Measurements from ENCODE around the gene ZAR1. TPM values are rescaled to one million over a fixed set of nuclear protein-coding genes. Genes with fewer than 3 reads are reported as not detected.

ZAR1 gene
- total RNA-seq, 2 experiments from 2014 or later: not detected

GRCh38 chr4:48499551-48500066 is 9.6 kb downstream of the ZAR1 start:
- Histone ChIP-seq H3K4me1 (ENCODE audit: insufficient read depth, low read length, poor library complexity, severe bottlenecking) (no peaks in the 10 kb centered on the region), H3K27ac (ENCODE audit: low read depth, low read length, poor library complexity, severe bottlenecking) (no peak overlapping the region), H3K9me2 (ENCODE audit: insufficient read depth, low read length) (no peaks in the 10 kb centered on the region), H3K79me2 (ENCODE audit: insufficient read depth, low read depth, low read length) (no peaks in the 10 kb centered on the region), H2AFZ (ENCODE audit: low read length) (no peak overlapping the region), H3K4me3 (ENCODE audit: low read depth, low read length, poor library complexity, severe bottlenecking) (no peak overlapping the region), H4K20me1 (ENCODE audit: insufficient read depth, low read length) (no peaks in the 10 kb centered on the region), H3K4me2 (ENCODE audit: low read length) (no peak overlapping the region), H3K9me3 (ENCODE audit: low read length) (no peaks in the 10 kb centered on the region), H3K36me3 (ENCODE audit: insufficient read depth, low read length) (peaks cover 36% of the 10 kb centered on the region)
- TF ChIP-seq, protein P1, sequence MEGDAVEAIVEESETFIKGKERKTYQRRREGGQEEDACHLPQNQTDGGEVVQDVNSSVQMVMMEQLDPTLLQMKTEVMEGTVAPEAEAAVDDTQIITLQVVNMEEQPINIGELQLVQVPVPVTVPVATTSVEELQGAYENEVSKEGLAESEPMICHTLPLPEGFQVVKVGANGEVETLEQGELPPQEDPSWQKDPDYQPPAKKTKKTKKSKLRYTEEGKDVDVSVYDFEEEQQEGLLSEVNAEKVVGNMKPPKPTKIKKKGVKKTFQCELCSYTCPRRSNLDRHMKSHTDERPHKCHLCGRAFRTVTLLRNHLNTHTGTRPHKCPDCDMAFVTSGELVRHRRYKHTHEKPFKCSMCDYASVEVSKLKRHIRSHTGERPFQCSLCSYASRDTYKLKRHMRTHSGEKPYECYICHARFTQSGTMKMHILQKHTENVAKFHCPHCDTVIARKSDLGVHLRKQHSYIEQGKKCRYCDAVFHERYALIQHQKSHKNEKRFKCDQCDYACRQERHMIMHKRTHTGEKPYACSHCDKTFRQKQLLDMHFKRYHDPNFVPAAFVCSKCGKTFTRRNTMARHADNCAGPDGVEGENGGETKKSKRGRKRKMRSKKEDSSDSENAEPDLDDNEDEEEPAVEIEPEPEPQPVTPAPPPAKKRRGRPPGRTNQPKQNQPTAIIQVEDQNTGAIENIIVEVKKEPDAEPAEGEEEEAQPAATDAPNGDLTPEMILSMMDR (conservative IDR thresholded peaks at IDR 0.05; ENCODE audit: low read length): no peak
- TF ChIP-seq EZH2phosphoT487 (IDR thresholded peaks at IDR 0.05; ENCODE audit: borderline replicate concordance, low read depth, low read length): no peak
- intact Hi-C loops (cut with micrococcal nuclease; ENCODE audit: unreplicated experiment): no loop called here
- DNase-seq (ENCODE audit: low spot score): no peak
- ChIA-PET POLR2A (interaction anchor here (0.7 kb wide), 2 partner anchors 431 to 1015 kb away, joined by 3 to 5 read pairs; partner anchors contain the start of gene ATP10D), CTCF (ENCODE audit: unreplicated experiment) (no interaction called here)
- BruUV-seq (replicated peaks): no TSS peak

GRCh38 chr4:48503233-48504025 is 13.4 kb downstream of the ZAR1 start:
- Histone ChIP-seq H4K20me1 (ENCODE audit: insufficient read depth, low read length) (no peaks in the 10 kb centered on the region), H3K9me3 (ENCODE audit: low read length) (no peaks in the 10 kb centered on the region), H3K4me2 (ENCODE audit: low read length) (no peak overlapping the region), H3K79me2 (ENCODE audit: insufficient read depth, low read depth, low read length) (no peaks in the 10 kb centered on the region), H3K9me2 (ENCODE audit: insufficient read depth, low read length) (no peaks in the 10 kb centered on the region), H3K4me1 (ENCODE audit: insufficient read depth, low read length, poor library complexity, severe bottlenecking) (no peaks in the 10 kb centered on the region), H3K4me3 (ENCODE audit: low read depth, low read length, poor library complexity, severe bottlenecking) (no peak overlapping the region), H2AFZ (ENCODE audit: low read length) (no peak overlapping the region), H3K27ac (ENCODE audit: low read depth, low read length, poor library complexity, severe bottlenecking) (no peak overlapping the region), H3K36me3 (ENCODE audit: insufficient read depth, low read length) (peaks cover 63% of the 10 kb centered on the region)
- DNase-seq (ENCODE audit: low spot score): no peak
- TF ChIP-seq EZH2phosphoT487 (IDR thresholded peaks at IDR 0.05; ENCODE audit: borderline replicate concordance, low read depth, low read length): no peak
- TF ChIP-seq, protein P1 (conservative IDR thresholded peaks at IDR 0.05; ENCODE audit: low read length): no peak
- CTCF ChIA-PET (ENCODE audit: unreplicated experiment): no interaction called here
- no TSS peak for BruUV-seq (replicated peaks)
- intact Hi-C loops (cut with micrococcal nuclease; ENCODE audit: unreplicated experiment): no loop called here
- POLR2A ChIA-PET: interaction anchor here (0.6 to 1.2 kb wide), 4 partner anchors 11 to 117 kb away, joined by 3 to 5 read pairs (median 4); no protein-coding TSS in a partner anchor

GRCh38 chr4:48504026-48504330 is 13.9 kb downstream of the ZAR1 start:
- ChIA-PET POLR2A (interaction anchor here (0.6 to 1.2 kb wide), 4 partner anchors 11 to 118 kb away, joined by 3 to 5 read pairs (median 4); no protein-coding TSS in a partner anchor), CTCF (ENCODE audit: unreplicated experiment) (no interaction called here)
- Histone ChIP-seq H3K9me2 (ENCODE audit: insufficient read depth, low read length) (no peaks in the 10 kb centered on the region), H3K36me3 (ENCODE audit: insufficient read depth, low read length) (peaks cover 64% of the 10 kb centered on the region), H3K9me3 (ENCODE audit: low read length) (no peaks in the 10 kb centered on the region), H3K4me1 (ENCODE audit: insufficient read depth, low read length, poor library complexity, severe bottlenecking) (no peaks in the 10 kb centered on the region), H3K4me2 (ENCODE audit: low read length) (no peak overlapping the region), H3K27ac (ENCODE audit: low read depth, low read length, poor library complexity, severe bottlenecking) (no peak overlapping the region), H3K4me3 (ENCODE audit: low read depth, low read length, poor library complexity, severe bottlenecking) (no peak overlapping the region), H3K79me2 (ENCODE audit: insufficient read depth, low read depth, low read length) (no peaks in the 10 kb centered on the region), H2AFZ (ENCODE audit: low read length) (no peak overlapping the region), H4K20me1 (ENCODE audit: insufficient read depth, low read length) (no peaks in the 10 kb centered on the region)
- TF ChIP-seq EZH2phosphoT487 (IDR thresholded peaks at IDR 0.05; ENCODE audit: borderline replicate concordance, low read depth, low read length): no peak
- TF ChIP-seq, protein P1 (conservative IDR thresholded peaks at IDR 0.05; ENCODE audit: low read length): no peak
- DNase-seq (ENCODE audit: low spot score): no peak
- BruUV-seq (replicated peaks): no TSS peak
- intact Hi-C loops (cut with micrococcal nuclease; ENCODE audit: unreplicated experiment): no loop called here
